Mammary epithelial cell (primary cell): Measurements from ENCODE around the gene SIRT2.

Experiments
- EZH2 ChIP-seq: IDR thresholded peaks from 2 replicates; pipeline ENCODE4 v1.6.1; 2012; ENCODE audit warnings: low read length, inconsistent platforms, borderline replicate concordance
- TF ChIP-seq, protein P1 (sequence below), 2 donors: IDR thresholded peaks in 1 of 2; conservative IDR thresholded peaks in 1 of 2; 2 replicates each; pipeline ENCODE4 v1.5.1; 2011 to 2012; ENCODE audit warnings: inconsistent platforms in 2 of 2, low read length in 2 of 2, mild to moderate bottlenecking in 2 of 2, control low read depth in 1 of 2, low read depth in 1 of 2; ENCODE audit not compliant: insufficient read depth in 1 of 2; ENCODE audit errors: extremely low read depth in 1 of 2

DNA sequence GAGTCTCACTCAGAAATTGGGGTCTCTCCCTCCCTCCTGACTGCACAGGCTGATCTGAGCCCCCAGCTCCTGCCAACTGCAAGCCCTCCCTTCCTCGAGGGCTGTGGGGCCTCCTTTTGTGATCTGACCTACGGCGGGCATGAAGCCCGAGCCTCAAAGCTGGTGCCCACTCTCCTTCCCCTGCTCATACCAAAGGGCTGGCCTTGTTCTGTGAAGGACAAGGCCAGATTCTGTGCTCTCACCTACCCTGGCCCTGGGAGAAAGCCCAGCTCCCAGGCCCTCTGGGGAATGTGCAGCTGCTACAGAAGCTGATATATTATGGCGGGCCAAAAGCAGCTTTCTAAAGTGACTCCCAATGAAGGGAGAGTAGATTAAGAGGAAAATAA lies 58.8 kb downstream of the SIRT2 start:
- TF ChIP-seq EZH2, result no peak
- TF ChIP-seq, protein P1, sequence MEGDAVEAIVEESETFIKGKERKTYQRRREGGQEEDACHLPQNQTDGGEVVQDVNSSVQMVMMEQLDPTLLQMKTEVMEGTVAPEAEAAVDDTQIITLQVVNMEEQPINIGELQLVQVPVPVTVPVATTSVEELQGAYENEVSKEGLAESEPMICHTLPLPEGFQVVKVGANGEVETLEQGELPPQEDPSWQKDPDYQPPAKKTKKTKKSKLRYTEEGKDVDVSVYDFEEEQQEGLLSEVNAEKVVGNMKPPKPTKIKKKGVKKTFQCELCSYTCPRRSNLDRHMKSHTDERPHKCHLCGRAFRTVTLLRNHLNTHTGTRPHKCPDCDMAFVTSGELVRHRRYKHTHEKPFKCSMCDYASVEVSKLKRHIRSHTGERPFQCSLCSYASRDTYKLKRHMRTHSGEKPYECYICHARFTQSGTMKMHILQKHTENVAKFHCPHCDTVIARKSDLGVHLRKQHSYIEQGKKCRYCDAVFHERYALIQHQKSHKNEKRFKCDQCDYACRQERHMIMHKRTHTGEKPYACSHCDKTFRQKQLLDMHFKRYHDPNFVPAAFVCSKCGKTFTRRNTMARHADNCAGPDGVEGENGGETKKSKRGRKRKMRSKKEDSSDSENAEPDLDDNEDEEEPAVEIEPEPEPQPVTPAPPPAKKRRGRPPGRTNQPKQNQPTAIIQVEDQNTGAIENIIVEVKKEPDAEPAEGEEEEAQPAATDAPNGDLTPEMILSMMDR (conservative IDR thresholded peaks at IDR 0.05 in 1 of 2, IDR thresholded peaks at IDR 0.05 in 1 of 2; ENCODE audit: extremely low read depth in 1 of 2, insufficient read depth in 1 of 2, low read depth in 1 of 2, low read length in 2 of 2), result no peak
